IMR-90 (cell line): ENCODE measurements around the gene CXADR. TPM values are rescaled to one million over a fixed set of nuclear protein-coding genes. Genes with fewer than 3 reads are reported as not detected.

Experiments
- ATAC-seq: fragments of 200-7000 bp; cut with Tn5 transposase; 2 replicates; pipeline ENCODE4 v1.9.1; 2020; ENCODE audit warnings: low read depth, mild to moderate bottlenecking, moderate library complexity
- BruUV-seq: library from RNA; stranded (reverse); fragments of 400-500 nt; replicated peaks from 2 replicates; lab custom pipeline; 2021; lab: Mats Ljungman, UMichigan
- CTCF ChIA-PET: fragments of 300-600 bp; formaldehyde crosslinking; extraction: SDS; loops from one replicate; lab custom pipeline; 2021; ENCODE audit warnings: antibody characterized with exemption; lab: Yijun Ruan, JAX
- POLR2A ChIA-PET: fragments of 300-600 bp; sonication (Branson Sonifier 250); formaldehyde crosslinking; loops from one replicate; lab custom pipeline; 2022; ENCODE audit warnings: antibody characterized with exemption; ENCODE audit not compliant: unreplicated experiment; lab: Charles Lee
- DNase-seq: peaks from one replicate; pipeline ENCODE4 v3.0.0; 2013
- H2AFZ ChIP-seq: replicated peaks from 2 replicates; pipeline ENCODE3; 2013; ENCODE audit warnings: low read length, mild to moderate bottlenecking; ENCODE audit not compliant: poor library complexity
- H2AK5ac ChIP-seq: 2 replicates; pipeline ENCODE4 v1.6.1; 2013; ENCODE audit warnings: low read depth, low read length, inconsistent platforms
- H2AK9ac ChIP-seq: replicated peaks from 2 replicates; pipeline ENCODE3; 2013; ENCODE audit warnings: mild to moderate bottlenecking, low read depth, low read length, moderate library complexity; ENCODE audit not compliant: poor library complexity
- H2BK120ac ChIP-seq: 2 replicates; pipeline ENCODE4 v1.6.1; 2013; ENCODE audit warnings: low read depth, low read length, inconsistent platforms
- H2BK15ac ChIP-seq: 3 replicates; pipeline ENCODE4 v1.6.1; 2013; ENCODE audit warnings: low read depth, low read length, inconsistent platforms
- H2BK20ac ChIP-seq: 2 replicates; pipeline ENCODE4 v1.6.1; 2013; ENCODE audit warnings: low read depth, mild to moderate bottlenecking, inconsistent platforms, low read length, moderate library complexity
- H2BK5ac ChIP-seq: 2 replicates; pipeline ENCODE4 v1.6.1; 2013; ENCODE audit warnings: mild to moderate bottlenecking, low read depth, low read length, inconsistent platforms; ENCODE audit not compliant: poor library complexity, severe bottlenecking
- H3K14ac ChIP-seq: replicated peaks from 2 replicates; pipeline ENCODE4 v1.6.1; 2013; ENCODE audit warnings: low read depth, low read length, inconsistent platforms
- H3K18ac ChIP-seq: 2 replicates; pipeline ENCODE4 v1.6.1; 2013; ENCODE audit warnings: low read depth, low read length, control low read depth
- H3K23ac ChIP-seq: 2 replicates; pipeline ENCODE4 v1.6.1; 2013; ENCODE audit warnings: low read depth, low read length, inconsistent platforms
- H3K27ac ChIP-seq: 2 replicates; pipeline ENCODE4 v1.5.1; 2013; ENCODE audit warnings: mild to moderate bottlenecking, control low read depth, low read length; ENCODE audit not compliant: insufficient read depth
- H3K27me3 ChIP-seq: 2 replicates; pipeline ENCODE4 v1.6.1; 2013; ENCODE audit warnings: low read length; ENCODE audit not compliant: control insufficient read depth, insufficient read depth
- H3K36me3 ChIP-seq: 2 replicates; pipeline ENCODE4 v1.6.1; 2013; ENCODE audit warnings: low read length, mixed read lengths; ENCODE audit not compliant: control insufficient read depth, insufficient read depth
- H3K4ac ChIP-seq: 2 replicates; pipeline ENCODE4 v1.6.1; 2013; ENCODE audit warnings: low read depth, low read length, inconsistent platforms
- H3K4me1 ChIP-seq: 2 replicates; pipeline ENCODE4 v1.6.1; 2013; ENCODE audit warnings: low read length, mixed read lengths; ENCODE audit not compliant: control insufficient read depth, insufficient read depth
- H3K4me2 ChIP-seq: 2 replicates; pipeline ENCODE4 v1.6.1; 2013; ENCODE audit warnings: low read depth, mild to moderate bottlenecking, control low read depth, low read length, moderate library complexity
- H3K4me3 ChIP-seq: 2 replicates; pipeline ENCODE4 v1.5.1; 2013; ENCODE audit warnings: low read depth, mild to moderate bottlenecking, control low read depth, low read length, moderate library complexity; ENCODE audit not compliant: insufficient read depth
- H3K56ac ChIP-seq: 2 replicates; pipeline ENCODE4 v1.6.1; 2013; ENCODE audit warnings: low read length, inconsistent platforms; ENCODE audit not compliant: insufficient read depth; ENCODE audit errors: extremely low read depth
- H3K79me1 ChIP-seq, 2 experiments: 2 replicates each; pipeline ENCODE4 v1.6.1; 2013; ENCODE audit warnings: low read length in 2 of 2, inconsistent platforms in 1 of 2, low read depth in 1 of 2
- H3K9ac ChIP-seq: 2 replicates; pipeline ENCODE4 v1.6.1; 2013; ENCODE audit warnings: low read depth, low read length, control low read depth
- H3K9me1 ChIP-seq: 2 replicates; pipeline ENCODE4 v1.6.1; 2013; ENCODE audit warnings: low read length, inconsistent platforms; ENCODE audit not compliant: insufficient read depth
- H3K9me3 ChIP-seq: 2 replicates; pipeline ENCODE4 v1.6.1; 2013; ENCODE audit warnings: low read length; ENCODE audit not compliant: control insufficient read depth, insufficient read depth
- H4K20me1 ChIP-seq: 2 replicates; pipeline ENCODE4 v1.6.1; 2013; ENCODE audit warnings: low read length, inconsistent platforms; ENCODE audit not compliant: insufficient read depth
- H4K5ac ChIP-seq: 2 replicates; pipeline ENCODE4 v1.6.1; 2013; ENCODE audit warnings: mild to moderate bottlenecking, low read depth, low read length, control low read depth
- H4K8ac ChIP-seq, 2 experiments: 2 replicates each; pipeline ENCODE4 v1.6.1; 2013; ENCODE audit warnings: low read depth in 2 of 2, low read length in 2 of 2, control low read depth in 1 of 2, inconsistent platforms in 1 of 2
- H4K91ac ChIP-seq: 2 replicates; pipeline ENCODE4 v1.6.1; 2013; ENCODE audit warnings: low read depth, low read length, inconsistent platforms; ENCODE audit not compliant: insufficient read depth
- BHLHE40 ChIP-seq: fragments of 150-350 bp; IDR thresholded peaks from 2 replicates; pipeline ENCODE4 v1.6.1; 2016; ENCODE audit warnings: mild to moderate bottlenecking, low read depth, low read length
- CHD1 ChIP-seq: IDR thresholded peaks from 2 replicates; pipeline ENCODE4 v1.6.1; 2012; ENCODE audit warnings: low read depth, low read length, improper control_type of control experiment
- MAZ ChIP-seq: IDR thresholded peaks from 2 replicates; pipeline ENCODE4 v1.6.1; 2012; ENCODE audit warnings: low read depth, mild to moderate bottlenecking, low read length, improper control_type of control experiment, moderate library complexity, borderline replicate concordance
- RAD21 ChIP-seq: IDR thresholded peaks from 2 replicates; pipeline ENCODE4 v1.6.1; 2012; ENCODE audit warnings: low read length, improper control_type of control experiment
- RCOR1 ChIP-seq: IDR thresholded peaks from 2 replicates; pipeline ENCODE4 v1.6.1; 2012; ENCODE audit warnings: mild to moderate bottlenecking, low read length, improper control_type of control experiment; ENCODE audit not compliant: insufficient replicate concordance
- SMC3 ChIP-seq: fragments of 150-350 bp; IDR thresholded peaks from 2 replicates; pipeline ENCODE4 v1.6.1; 2016; ENCODE audit warnings: low read depth, mild to moderate bottlenecking, antibody characterized with exemption, low read length, moderate library complexity
- WGBS, 2 experiments: methylation state at CpG; one replicate each; pipeline versions ENCODE4 v1.1.5 to v1.1.7; 2013; ENCODE audit warnings: missing lambda C conversion rate in 2 of 2; ENCODE audit not compliant: insufficient read length in 1 of 2; ENCODE audit errors: extremely low coverage in 2 of 2; 5-methylcytosine and 5-hydroxymethylcytosine counted together
- dilution Hi-C: fragments of 300-500 bp; cut with HindIII; formaldehyde crosslinking; loops from one replicate; pipeline ENCODE4 v1.14.3; 2018; ENCODE audit warnings: low sequenced_read_pairs; ENCODE audit not compliant: unreplicated experiment
- in situ Hi-C: fragments of 300-500 bp; cut with MboI; formaldehyde crosslinking; loops from 3 replicates; pipeline ENCODE4 v1.14.3; 2019; ENCODE audit warnings: low sequenced_read_pairs, inconsistent platforms, mixed read lengths
- intact Hi-C: fragments of 100-400 bp; cut with micrococcal nuclease; formaldehyde crosslinking; loops from 2 replicates; pipeline ENCODE4 v1.10.0; 2022
- polyA plus RNA-seq, 3 experiments: library from polyadenylated mRNA; depleted of rRNA; stranded (reverse); fragments of >200 nt; gene quantifications; 2 replicates each; pipeline ENCODE4 v1.2.3, GENCODE V29; 2012; ENCODE audit warnings: low replicate concordance in 1 of 3
- total RNA-seq: library from RNA; depleted of rRNA; stranded (reverse); fragments of >200 nt; gene quantifications from 2 replicates; pipeline ENCODE4 v1.2.3, GENCODE V29; 2012

The CXADR gene
- total and polyA plus RNA-seq, 2 of the 4 experiments (the other 2 are of a cell fraction): 0.21 to 1.1 TPM

GRCh38 chr21:17506951-17507350 lies 5.9 kb upstream of the CXADR start:
- Histone ChIP-seq H4K20me1 (no peaks in the 10 kb centered on the region), H3K36me3 (no peaks in the 10 kb centered on the region), H2BK5ac (no peak overlapping the region), H3K4me3 (no peak overlapping the region), H4K91ac (no peak overlapping the region), H3K9me1 (no peaks in the 10 kb centered on the region), H3K9ac (no peak overlapping the region), H3K56ac (no peak overlapping the region), H2AK5ac (no peak overlapping the region), H3K18ac (no peak overlapping the region), H3K9me3 (no peaks in the 10 kb centered on the region), H2BK20ac (no peak overlapping the region), H4K5ac (no peak overlapping the region), H3K27ac (no peak overlapping the region), H3K14ac (no peak overlapping the region), H2AK9ac (no peak overlapping the region), H4K8ac (no peak overlapping the region), H2BK120ac (no peak overlapping the region), H3K4me1 (no peaks in the 10 kb centered on the region), H3K27me3 (no peaks in the 10 kb centered on the region), H3K79me1 (no peaks in the 10 kb centered on the region), H2BK15ac (no peak overlapping the region), H2AFZ (no peak overlapping the region), H3K23ac (no peak overlapping the region), H3K4me2 (no peak overlapping the region), H3K4ac (no peak overlapping the region)
- intact Hi-C loops: no loop called here
- no peak for DNase-seq
- WGBS, 2 experiments: no CpG with 5 or more reads among the region's 7 CpGs
- no peak for ATAC-seq
- CTCF ChIA-PET: no interaction called here
- POLR2A ChIA-PET: no interaction called here
- BruUV-seq: no TSS peak
- in situ Hi-C loops: no loop called here
- TF ChIP-seq RCOR1 (no peak), MAZ (no peak), RAD21 (no peak), CHD1 (no peak), SMC3 (no peak), BHLHE40 (no peak)
- dilution Hi-C loops: no loop called here
